ENCODE measurements around the gene SH3BGR. TPM values are rescaled to one million over a fixed set of nuclear protein-coding genes. Genes with fewer than 3 reads are reported as not detected.

The SH3BGR gene
- total and polyA plus RNA-seq, 2 donors (not counting 3 experiments of a cell fraction or from before 2014, with no cell fraction given), result 1.1 TPM; not detected in 1

DNA sequence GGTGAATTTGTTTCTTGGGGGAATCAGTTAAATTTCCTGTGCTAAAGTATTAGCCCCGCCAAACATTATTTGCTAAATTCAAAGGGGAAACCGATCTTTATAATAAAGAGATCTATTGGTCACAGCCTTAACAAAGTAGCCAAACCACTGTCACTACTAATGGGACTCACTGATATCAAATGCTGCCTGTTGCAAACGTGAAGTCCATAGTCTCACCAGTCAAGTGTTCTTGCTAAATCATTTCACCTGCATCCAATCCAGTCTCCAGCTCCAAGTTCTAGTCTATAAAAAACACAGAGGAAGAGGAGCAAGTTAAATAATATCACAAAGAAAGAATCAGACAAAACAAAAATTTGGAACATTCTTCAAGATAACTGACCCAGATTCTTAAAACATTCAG lies 30.1 kb downstream of the SH3BGR start:
- Histone ChIP-seq H3K9me1 (replicated peaks; ENCODE audit: control insufficient read depth, extremely low read depth, insufficient read depth, low read length) (no peaks in the 10 kb centered on the region), H3K9ac (replicated peaks; ENCODE audit: extremely low read depth, insufficient read depth, low read length) (no peak overlapping the region), H4K20me1 (replicated peaks; ENCODE audit: control insufficient read depth, extremely low read depth, insufficient read depth, low read length) (no peaks in the 10 kb centered on the region), H3K36me3 (ENCODE audit: control insufficient read depth in 2 of 2, extremely low read depth in 1 of 2, insufficient read depth in 2 of 2, low read length in 2 of 2) (no peaks in the 10 kb centered on the region), H3K27me3 (ENCODE audit: control insufficient read depth in 2 of 2, insufficient read depth in 2 of 2, low read length in 2 of 2) (peaks cover 0 to 3% of the 10 kb centered on the region in 2 experiments), H3K9me3 (replicated peaks; ENCODE audit: control insufficient read depth, insufficient read depth, low read length) (no peaks in the 10 kb centered on the region), H3K4me3 (replicated peaks in 1 of 3; ENCODE audit: insufficient read depth in 1 of 3, low read depth in 1 of 3, low read length in 3 of 3) (no peak overlapping the region), H3K4me2 (ENCODE audit: insufficient read depth, low read length) (no peak overlapping the region), H3K27ac (ENCODE audit: insufficient read depth, low read depth, low read length) (no peak overlapping the region), H2AFZ (ENCODE audit: low read depth, low read length) (no peak overlapping the region), H3K4me1 (ENCODE audit: control insufficient read depth, extremely low read depth, insufficient read depth, low read length) (no peaks in the 10 kb centered on the region), H3K79me2 (ENCODE audit: control insufficient read depth, insufficient read depth, low read length) (no peaks in the 10 kb centered on the region)
- intact Hi-C loops (cut with micrococcal nuclease) (no loop called here), dilution Hi-C loops (cut with MboI; ENCODE audit: extremely low pct_ligation_motif_present, low sequenced_read_pairs) (no loop called here)
- ChIA-PET CTCF (no interaction called here), POLR2A (no interaction called here)
- FAIRE-seq, result no peak
- no TSS peak for BruUV-seq (replicated peaks)
- no peak for DNase-seq (ENCODE audit: low read depth, low spot score)
- no peak for TF ChIP-seq CTCF (IDR thresholded peaks at IDR 0.05; ENCODE audit: extremely low read depth in 1 of 2, insufficient read depth in 1 of 2, low read depth in 1 of 2, low read length in 2 of 2)
- TF ChIP-seq FOS (IDR thresholded peaks at IDR 0.05; ENCODE audit: borderline replicate concordance, insufficient read depth, low read length), result no peak
- TF ChIP-seq POLR2A (IDR thresholded peaks at IDR 0.05; ENCODE audit: low read depth, low read length), result no peak
- TF ChIP-seq MAX (IDR thresholded peaks at IDR 0.05; ENCODE audit: insufficient read depth, insufficient read length), result no peak
- no peak for TF ChIP-seq MYC (IDR thresholded peaks at IDR 0.05; ENCODE audit: low read depth, low read length)
- TF ChIP-seq POLR2AphosphoS5 (IDR thresholded peaks at IDR 0.05; ENCODE audit: insufficient read depth, low read depth, low read length), result no peak
- no peak for TF ChIP-seq EZH2 (IDR thresholded peaks at IDR 0.05; ENCODE audit: borderline replicate concordance, low read depth, low read length, severe bottlenecking)
- TF ChIP-seq GATA2 (IDR thresholded peaks at IDR 0.05; ENCODE audit: insufficient read depth, insufficient read length, low read depth, low read length), result no peak

Measured in endothelial cell of umbilical vein (primary cell).